Kidney epithelial cell (primary cell): ENCODE data around the gene CRYGB. TPM values are rescaled to one million over a fixed set of nuclear protein-coding genes. Genes with fewer than 3 reads are reported as not detected.
"Not testable (repeated sequence)": the region's sequence is repeated elsewhere in the genome, so short reads cannot be mapped to it uniquely, and the experiment has no call there.

Experiments
- DNase-seq: peaks from one replicate; pipeline ENCODE4 v3.0.0-alpha.2; 2010; ENCODE audit warnings: low read depth
- H3K27me3 ChIP-seq: 2 replicates; pipeline ENCODE4 v1.6.0; 2011; ENCODE audit warnings: low read length; ENCODE audit not compliant: control insufficient read depth, insufficient read depth
- H3K36me3 ChIP-seq: 2 replicates; pipeline ENCODE4 v1.5.1; 2011; ENCODE audit warnings: low read length; ENCODE audit not compliant: control insufficient read depth, insufficient read depth
- H3K4me3 ChIP-seq: 2 replicates; pipeline ENCODE4 v1.5.1; 2011; ENCODE audit warnings: low read depth, mild to moderate bottlenecking, control low read depth, low read length
- CTCF ChIP-seq: IDR thresholded peaks from 2 replicates; pipeline ENCODE4 v1.5.1; 2011; ENCODE audit warnings: mild to moderate bottlenecking, moderate library complexity, low read length, control low read depth, inconsistent platforms; ENCODE audit not compliant: insufficient read depth, poor library complexity, severe bottlenecking
- total RNA-seq: library from RNA; depleted of rRNA; stranded (reverse); fragments of >200 nt; gene quantifications from 2 replicates; pipeline ENCODE4 v1.2.3, GENCODE V29; 2015

Gene CRYGB
- total RNA-seq, 1 donor from 2014 or later: not detected

GRCh38 chr2:208139447-208139846, 6.5 kb downstream of the CRYGB start:
- H3K36me3 ChIP-seq: no peaks in the 10 kb centered on the region
- TF ChIP-seq CTCF: no peak
- no peak for DNase-seq
- H3K4me3 ChIP-seq: no peak overlapping the region
- H3K27me3 ChIP-seq: no peaks in the 10 kb centered on the region

- not testable (repeated sequence) for H3K27me3 ChIP-seq, H3K4me3 ChIP-seq, H3K36me3 ChIP-seq, DNase-seq
Measured at GRCh38 chr2:208138334-208138733, 7.6 kb downstream of the CRYGB start.

GRCh38 chr2:208136716-208137094, 9.3 kb downstream of the CRYGB start:
- no peak for DNase-seq
- Histone ChIP-seq H3K4me3 (no peak overlapping the region), H3K27me3 (no peaks in the 10 kb centered on the region), H3K36me3 (no peaks in the 10 kb centered on the region)
- no peak for TF ChIP-seq CTCF

GRCh38 chr2:208135794-208136715, 9.9 kb downstream of the CRYGB start:
- DNase-seq: no peak

GRCh38 chr2:208134928-208135586, 10.9 kb downstream of the CRYGB start:
- Histone ChIP-seq H3K27me3 (no peaks in the 10 kb centered on the region), H3K4me3 (no peak overlapping the region), H3K36me3 (no peaks in the 10 kb centered on the region)
- TF ChIP-seq CTCF: no peak
- no peak for DNase-seq

More at GRCh38 chr2:208135794-208136715, 9.9 kb downstream of the CRYGB start:
- H3K27me3 ChIP-seq: no peaks in the 10 kb centered on the region
- no peaks in the 10 kb centered on the region for H3K36me3 ChIP-seq
- no peak overlapping the region for H3K4me3 ChIP-seq
- no peak for TF ChIP-seq CTCF

GRCh38 chr2:208130712-208131110, 15.2 kb downstream of the CRYGB start:
- H3K27me3 ChIP-seq: no peaks in the 10 kb centered on the region
- TF ChIP-seq CTCF: no peak
- DNase-seq: no peak
- H3K36me3 ChIP-seq: no peaks in the 10 kb centered on the region
- H3K4me3 ChIP-seq: no peak overlapping the region
